HUES48 (cell line): ENCODE measurements around the gene PDE5A.
"Not testable (repeated sequence)": the region's sequence is repeated elsewhere in the genome, so short reads cannot be mapped to it uniquely, and the experiment has no call there.

Experiments
- H3K27ac ChIP-seq: one replicate; pipeline ENCODE4 v1.7.0; 2013; ENCODE audit warnings: low read depth, low read length, inconsistent platforms
- H3K27me3 ChIP-seq: 2 replicates; pipeline ENCODE4 v1.6.1; 2013; ENCODE audit warnings: mild to moderate bottlenecking, low read length; ENCODE audit not compliant: control insufficient read depth, insufficient read depth
- H3K36me3 ChIP-seq: 2 replicates; pipeline ENCODE4 v1.6.1; 2013; ENCODE audit warnings: low read length; ENCODE audit not compliant: control insufficient read depth, insufficient read depth
- H3K4me1 ChIP-seq: 2 replicates; pipeline ENCODE4 v1.6.1; 2013; ENCODE audit warnings: mild to moderate bottlenecking, low read length; ENCODE audit not compliant: control insufficient read depth, insufficient read depth
- H3K4me3 ChIP-seq: 2 replicates; pipeline ENCODE4 v1.5.1; 2013; ENCODE audit warnings: mild to moderate bottlenecking, low read depth, low read length
- H3K9ac ChIP-seq: 2 replicates; pipeline ENCODE4 v1.6.1; 2013; ENCODE audit warnings: mild to moderate bottlenecking, low read depth, low read length, moderate library complexity
- H3K9me3 ChIP-seq: 2 replicates; pipeline ENCODE4 v1.6.1; 2013; ENCODE audit warnings: low read length; ENCODE audit not compliant: control insufficient read depth, insufficient read depth

Gene PDE5A

GRCh38 chr4:119470737-119471063, 157.9 kb downstream of the PDE5A start:
- H3K9ac ChIP-seq, H3K4me1 ChIP-seq, H3K27ac ChIP-seq, H3K27me3 ChIP-seq, H3K9me3 ChIP-seq, H3K4me3 ChIP-seq: not testable (repeated sequence)
- H3K36me3 ChIP-seq = peaks cover 38% of the 10 kb centered on the region

DNA sequence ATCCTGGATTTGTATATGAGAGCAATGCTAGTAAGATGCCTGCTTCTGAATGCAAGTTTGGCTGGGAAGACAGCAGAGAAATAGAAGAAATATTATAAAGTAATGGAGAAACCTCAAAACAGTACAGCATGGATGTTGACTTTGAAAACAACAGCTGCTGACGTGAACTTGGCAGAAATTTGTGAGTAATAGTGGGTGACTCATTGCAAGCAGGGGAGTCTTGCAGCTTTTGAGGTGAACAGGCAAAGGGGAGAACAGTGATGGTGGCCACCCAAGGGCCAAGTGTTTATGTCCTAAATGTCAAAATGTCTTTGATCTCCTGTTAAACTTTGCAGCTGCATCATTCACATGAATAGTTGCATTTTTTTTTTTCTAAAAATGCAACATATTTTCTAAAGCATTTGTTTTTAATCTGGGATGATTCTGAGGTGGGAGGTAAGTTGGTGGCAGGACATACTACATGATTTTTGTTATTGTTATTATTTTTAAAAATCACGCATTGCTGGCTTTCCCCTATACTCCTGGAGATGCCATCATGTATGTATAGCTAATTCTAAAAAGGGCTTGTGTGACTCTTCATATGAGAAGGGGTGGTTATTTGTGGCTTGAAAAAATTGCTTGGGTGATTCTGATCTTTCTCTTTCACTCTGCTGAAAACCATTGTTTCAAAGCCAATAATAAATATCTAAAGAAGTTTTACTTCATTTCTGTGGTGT, 158.4 kb downstream of the PDE5A start:
- H3K4me3 ChIP-seq, H3K27me3 ChIP-seq, H3K27ac ChIP-seq, H3K9ac ChIP-seq, H3K4me1 ChIP-seq, H3K9me3 ChIP-seq: not testable (repeated sequence)
- peaks cover 38% of the 10 kb centered on the region for H3K36me3 ChIP-seq

GRCh38 chr4:119469039-119469438, 159.6 kb downstream of the PDE5A start:
- not testable (repeated sequence) for H3K4me3 ChIP-seq, H3K27ac ChIP-seq, H3K9me3 ChIP-seq, H3K27me3 ChIP-seq, H3K4me1 ChIP-seq, H3K9ac ChIP-seq
- peaks cover 34% of the 10 kb centered on the region for H3K36me3 ChIP-seq

- H3K4me3 ChIP-seq, H3K9me3 ChIP-seq, H3K9ac ChIP-seq, H3K27ac ChIP-seq, H3K27me3 ChIP-seq, H3K4me1 ChIP-seq: not testable (repeated sequence)
- peaks cover 18% of the 10 kb centered on the region; the same call in 1 of the 2 replicates for H3K36me3 ChIP-seq
These were observed 165.9 kb downstream of the PDE5A start for GRCh38 chr4:119462733-119463132.

- H3K4me3 ChIP-seq = peak overlapping the region; percentile 47
- not testable (repeated sequence) for H3K9ac ChIP-seq, H3K27ac ChIP-seq, H3K4me1 ChIP-seq, H3K27me3 ChIP-seq, H3K9me3 ChIP-seq, H3K36me3 ChIP-seq
These were observed 172.9 kb downstream of the PDE5A start for GRCh38 chr4:119455734-119456133.

GRCh38 chr4:119454491-119455270, 173.9 kb downstream of the PDE5A start:
- H3K36me3 ChIP-seq, H3K9me3 ChIP-seq, H3K27me3 ChIP-seq, H3K4me1 ChIP-seq: not testable (repeated sequence)
- H3K27ac ChIP-seq = peak overlapping the region; percentile 89
- H3K9ac ChIP-seq = peak overlapping the region; percentile 90
- H3K4me3 ChIP-seq = peak overlapping the region; percentile 79

GRCh38 chr4:119454151-119454490, 174.5 kb downstream of the PDE5A start:
- peak overlapping the region; percentile 90 for H3K9ac ChIP-seq
- H3K4me3 ChIP-seq = peak overlapping the region; percentile 79
- H3K9me3 ChIP-seq, H3K36me3 ChIP-seq, H3K27me3 ChIP-seq, H3K4me1 ChIP-seq: not testable (repeated sequence)
- peak overlapping the region; percentile 89 for H3K27ac ChIP-seq

GRCh38 chr4:119453286-119453685, 175.3 kb downstream of the PDE5A start:
- not testable (repeated sequence) for H3K36me3 ChIP-seq, H3K4me1 ChIP-seq, H3K9ac ChIP-seq, H3K27me3 ChIP-seq, H3K9me3 ChIP-seq, H3K4me3 ChIP-seq, H3K27ac ChIP-seq

DNA sequence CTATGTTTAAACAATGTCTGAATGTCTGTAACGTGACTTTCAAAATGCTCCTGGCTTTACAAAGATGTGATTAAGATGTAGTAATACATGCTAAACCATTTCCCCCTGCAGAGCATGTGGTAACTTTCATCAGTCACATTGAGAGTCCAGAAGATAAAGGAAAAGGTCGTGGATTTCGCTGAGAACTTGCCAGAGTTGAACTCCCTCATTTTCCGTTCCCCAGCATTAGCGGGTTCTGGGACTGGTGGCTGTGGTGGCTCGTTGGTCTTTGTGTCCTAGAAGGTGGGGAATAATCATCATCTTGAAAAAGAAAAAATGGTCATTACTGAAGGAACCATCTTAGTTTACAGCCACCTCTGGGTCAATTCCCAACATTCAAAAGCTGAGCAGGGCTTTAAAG, 178.8 kb downstream of the PDE5A start:
- not testable (repeated sequence) for H3K27ac ChIP-seq, H3K4me1 ChIP-seq, H3K36me3 ChIP-seq, H3K4me3 ChIP-seq, H3K27me3 ChIP-seq, H3K9me3 ChIP-seq, H3K9ac ChIP-seq
